Medulla oblongata (tissue), 1 donor: ENCODE data around the gene ALPK3.
A peak's percentile ranks its signal among the peaks of the same experiment; 100 is the strongest.
"Not testable (repeated sequence)": the region's sequence is repeated elsewhere in the genome, so short reads cannot be mapped to it uniquely, and the experiment has no call there.

Experiments used
- DNase-seq: peaks from one replicate; pipeline ENCODE4 v3.0.0-alpha.2; 2015; ENCODE audit errors: extremely low spot score

ALPK3 gene

DNA sequence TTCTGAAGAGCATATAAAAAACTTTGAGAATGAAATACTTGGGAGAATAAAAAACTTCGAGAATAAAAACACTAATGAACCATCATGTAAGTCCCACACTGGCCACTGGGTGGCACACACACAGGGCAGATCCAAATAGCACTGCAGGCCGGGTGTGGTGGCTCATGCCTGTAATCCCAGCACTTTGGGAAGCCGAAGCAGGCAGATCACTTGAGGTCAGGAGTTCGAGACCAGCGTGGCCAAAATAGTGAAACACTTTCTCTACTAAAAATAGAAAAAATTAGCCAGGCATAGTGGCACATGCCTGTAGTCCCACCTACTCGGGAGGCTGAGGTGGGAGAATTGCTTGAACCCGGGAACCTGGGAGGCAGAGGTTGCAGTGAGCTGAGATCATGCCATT, 28.5 kb downstream of the ALPK3 start:
- DNase-seq, result not testable (repeated sequence)

DNA sequence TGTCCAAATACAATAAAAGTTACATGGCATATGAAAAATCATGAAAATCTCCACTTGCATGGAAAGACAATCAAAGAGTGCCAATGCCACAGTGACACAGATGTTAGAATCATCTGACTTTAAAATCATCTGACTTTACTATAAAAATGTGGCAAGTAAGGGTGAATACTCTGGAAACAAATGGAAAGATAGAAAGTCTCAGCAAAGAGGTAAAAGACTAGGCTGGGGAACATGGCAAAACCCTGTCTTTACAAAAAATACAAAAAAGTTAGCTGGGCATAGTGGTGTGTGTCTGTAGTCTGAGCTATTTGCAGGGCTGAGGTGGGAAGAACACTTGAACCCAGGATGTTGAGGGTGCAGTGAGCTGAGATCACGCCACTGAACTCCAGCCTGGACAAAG, 29.1 kb downstream of the ALPK3 start:
- DNase-seq, result no peak

DNA sequence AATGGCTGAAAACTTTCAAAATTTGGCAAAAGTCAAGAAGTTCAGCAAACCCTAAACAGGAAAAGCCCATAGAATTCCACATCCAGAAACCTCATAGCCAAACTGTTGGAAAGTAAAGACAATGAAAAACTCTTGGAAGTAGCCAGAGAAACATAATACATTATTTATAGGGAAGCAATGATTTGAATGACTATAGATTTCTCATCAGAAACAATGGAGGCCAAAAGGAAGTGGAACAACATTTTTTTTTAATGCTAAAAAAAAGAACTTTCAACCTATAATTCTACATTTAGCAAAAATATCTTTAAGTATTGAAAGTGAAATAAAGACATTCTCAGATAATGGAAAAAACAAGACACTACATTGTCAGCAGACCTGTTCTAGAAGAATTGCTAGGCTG, 30.2 kb downstream of the ALPK3 start:
- DNase-seq, result no peak

DNA sequence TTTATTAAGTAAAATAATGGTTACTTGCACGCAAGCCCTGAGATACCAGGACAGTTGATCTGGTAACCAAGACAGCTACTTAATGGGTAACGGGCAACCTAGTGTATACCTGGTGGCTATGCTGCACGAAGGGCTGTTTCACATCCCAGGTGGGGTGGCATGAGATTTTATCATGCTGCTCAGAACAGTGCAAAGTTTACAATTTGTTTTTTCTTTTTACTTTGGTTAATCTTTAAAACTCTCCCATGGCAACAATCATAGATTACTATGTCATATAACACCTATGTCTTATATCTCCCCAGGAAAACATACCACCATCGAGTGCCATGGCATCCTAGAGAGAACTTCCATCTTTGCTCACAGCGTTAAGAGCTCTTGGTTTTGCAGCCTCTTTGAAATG, 35.1 kb downstream of the ALPK3 start:
- no peak for DNase-seq

DNA sequence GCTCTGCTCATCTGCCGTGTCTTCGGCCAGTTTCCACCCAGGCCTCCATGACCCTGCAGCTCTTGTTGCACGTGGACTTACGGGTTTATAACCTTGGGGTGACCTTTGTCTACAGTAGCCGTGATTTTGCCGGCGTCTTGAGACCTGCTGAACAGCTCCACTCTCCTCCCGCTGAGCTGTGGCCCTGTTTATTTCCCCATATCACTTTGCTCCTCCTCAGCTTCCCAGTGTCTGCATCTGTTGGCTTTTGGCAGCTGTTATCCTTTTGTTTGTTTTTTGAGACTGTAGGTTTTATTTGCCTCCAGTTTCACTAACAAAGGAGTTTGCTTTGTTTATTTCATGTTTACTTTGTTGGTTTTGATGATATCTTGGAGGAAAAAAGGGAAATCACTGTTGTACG, 38.0 kb downstream of the ALPK3 start:
- no peak for DNase-seq

DNA sequence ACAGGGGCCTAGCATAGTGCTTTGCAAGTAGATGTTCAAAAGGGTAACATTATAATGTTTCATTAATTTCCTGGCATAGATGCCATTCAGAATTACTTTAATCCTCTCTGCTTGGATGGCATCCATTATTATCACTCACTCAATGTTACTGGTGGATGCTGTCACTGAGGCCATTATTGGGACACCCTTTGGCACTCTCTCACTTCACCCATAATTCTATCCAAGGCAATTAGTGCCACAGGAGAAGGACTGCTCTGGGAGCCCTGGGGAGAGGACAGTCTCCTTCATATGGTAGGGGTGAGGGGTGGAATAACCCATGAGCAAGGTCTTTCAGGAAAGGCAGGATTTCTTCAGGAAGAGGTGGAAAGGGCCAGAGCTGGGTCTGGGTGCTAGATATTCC, 38.6 kb downstream of the ALPK3 start:
- DNase-seq, result no peak

DNA sequence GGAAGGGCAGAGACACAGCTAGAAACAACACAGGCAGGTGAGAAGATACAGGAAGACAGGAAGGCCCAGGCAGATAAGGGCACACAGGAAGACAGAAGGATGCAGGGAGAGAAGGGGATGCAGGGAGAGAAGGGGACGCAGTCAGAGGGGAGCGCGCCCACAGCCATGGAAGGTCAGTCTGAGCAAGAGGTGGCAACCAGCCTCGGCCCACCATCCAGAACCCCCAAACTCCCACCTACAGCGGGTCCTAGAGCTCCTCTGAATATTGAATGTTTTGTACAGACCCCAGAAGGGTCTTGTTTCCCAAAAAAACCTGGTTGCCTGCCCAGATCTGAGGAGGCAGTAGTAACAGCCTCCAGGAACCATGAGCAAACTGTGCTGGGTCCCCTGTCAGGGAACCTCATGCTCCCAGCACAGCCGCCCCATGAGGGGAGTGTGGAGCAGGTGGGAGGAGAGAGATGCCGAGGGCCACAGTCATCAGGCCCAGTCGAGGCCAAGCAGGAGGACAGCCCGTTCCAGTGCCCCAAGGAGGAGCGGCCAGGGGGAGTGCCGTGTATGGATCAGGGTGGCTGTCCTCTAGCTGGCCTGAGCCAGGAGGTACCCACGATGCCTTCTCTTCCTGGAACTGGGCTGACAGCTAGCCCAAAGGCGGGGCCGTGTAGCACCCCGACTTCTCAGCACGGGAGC, 39.7 kb downstream of the ALPK3 start:
- DNase-seq, result no peak

DNA sequence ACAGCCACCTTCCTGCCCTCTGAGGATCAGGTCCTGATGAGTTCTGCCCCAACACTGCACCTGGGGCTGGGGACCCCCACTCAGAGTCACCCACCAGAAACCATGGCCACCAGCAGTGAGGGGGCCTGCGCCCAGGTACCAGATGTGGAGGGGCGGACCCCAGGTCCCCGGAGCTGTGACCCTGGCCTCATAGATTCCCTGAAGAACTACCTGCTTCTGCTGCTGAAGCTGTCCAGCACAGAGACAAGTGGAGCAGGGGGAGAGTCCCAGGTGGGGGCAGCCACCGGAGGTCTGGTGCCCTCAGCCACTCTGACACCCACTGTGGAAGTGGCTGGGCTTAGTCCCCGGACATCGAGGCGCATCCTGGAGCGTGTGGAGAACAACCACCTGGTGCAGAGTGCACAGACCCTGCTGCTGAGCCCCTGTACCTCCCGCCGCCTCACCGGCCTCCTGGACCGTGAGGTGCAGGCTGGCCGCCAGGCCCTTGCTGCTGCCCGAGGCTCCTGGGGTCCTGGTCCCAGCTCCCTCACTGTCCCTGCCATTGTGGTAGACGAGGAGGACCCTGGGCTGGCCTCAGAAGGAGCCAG, 40.4 kb downstream of the ALPK3 start:
- DNase-seq, result no peak

DNA sequence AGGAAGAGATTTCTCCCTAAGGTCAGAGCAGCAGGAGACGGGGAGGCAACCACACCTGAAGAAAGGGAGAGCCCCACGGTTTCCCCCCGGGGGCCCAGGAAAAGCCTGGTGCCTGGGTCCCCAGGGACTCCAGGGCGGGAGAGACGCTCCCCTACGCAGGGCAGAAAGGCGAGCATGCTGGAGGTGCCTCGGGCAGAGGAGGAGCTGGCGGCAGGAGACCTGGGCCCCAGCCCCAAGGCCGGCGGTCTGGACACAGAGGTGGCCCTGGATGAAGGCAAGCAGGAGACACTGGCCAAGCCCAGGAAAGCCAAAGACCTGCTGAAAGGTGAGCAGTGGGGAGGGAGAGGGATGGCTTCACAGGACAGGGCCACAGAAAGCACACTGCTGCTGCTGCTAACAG, 41.1 kb downstream of the ALPK3 start:
- DNase-seq, result no peak

DNA sequence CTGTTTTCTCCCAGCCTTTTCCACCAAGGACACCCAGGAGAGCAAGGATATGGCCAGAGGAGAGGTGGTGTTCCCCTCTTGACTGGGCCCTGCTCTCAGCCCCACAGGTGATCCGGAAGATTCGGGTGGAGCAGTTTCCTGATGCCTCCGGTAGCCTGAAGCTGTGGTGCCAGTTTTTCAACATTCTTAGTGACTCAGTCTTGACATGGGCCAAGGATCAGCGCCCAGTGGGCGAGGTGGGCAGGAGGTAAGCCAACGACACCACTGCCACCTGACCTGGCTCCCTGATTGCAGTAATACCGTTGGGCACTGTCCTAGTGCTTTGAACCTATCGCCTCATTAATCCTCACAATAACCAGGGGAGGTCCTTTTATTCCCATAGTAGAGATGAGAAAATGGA, 42.0 kb downstream of the ALPK3 start:
- no peak for DNase-seq

DNA sequence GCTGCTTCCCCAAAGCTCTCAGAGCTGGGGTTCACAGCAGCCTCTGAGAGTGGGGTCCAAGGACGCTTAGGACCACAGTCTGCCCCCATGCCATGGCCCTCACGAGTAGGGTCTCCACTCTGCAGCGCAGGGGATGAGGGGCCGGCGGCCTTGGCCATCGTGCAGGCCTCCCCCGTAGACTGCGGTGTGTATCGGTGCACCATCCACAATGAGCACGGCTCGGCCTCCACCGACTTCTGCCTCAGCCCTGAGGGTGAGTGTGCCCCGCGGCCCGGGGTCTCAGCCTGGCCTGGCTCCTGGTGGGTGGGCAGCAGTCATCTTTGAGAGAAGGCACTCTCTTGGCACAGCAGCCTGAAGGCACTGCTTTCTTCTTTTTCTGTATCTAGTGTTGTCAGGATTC, 42.5 kb downstream of the ALPK3 start:
- DNase-seq, result no peak

DNA sequence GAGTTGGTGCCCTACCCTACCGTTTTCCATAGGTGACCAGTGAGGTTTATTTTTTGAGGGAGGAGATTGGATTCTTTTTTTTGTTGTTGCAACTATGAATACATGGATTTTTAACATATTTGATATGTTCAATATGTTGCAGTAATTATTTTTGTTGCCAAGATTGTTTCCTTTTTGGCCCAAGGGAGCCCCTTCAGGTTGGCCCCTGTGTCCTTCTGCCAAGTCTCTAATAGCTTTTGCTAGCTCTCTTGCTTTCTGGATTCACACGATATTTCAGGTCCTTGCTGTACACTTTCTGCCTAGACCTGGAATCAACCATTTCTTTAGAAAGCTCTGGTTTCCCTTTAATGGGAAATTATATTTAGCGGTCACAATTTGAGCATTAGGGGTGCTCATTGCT, 44.6 kb downstream of the ALPK3 start:
- no peak for DNase-seq

DNA sequence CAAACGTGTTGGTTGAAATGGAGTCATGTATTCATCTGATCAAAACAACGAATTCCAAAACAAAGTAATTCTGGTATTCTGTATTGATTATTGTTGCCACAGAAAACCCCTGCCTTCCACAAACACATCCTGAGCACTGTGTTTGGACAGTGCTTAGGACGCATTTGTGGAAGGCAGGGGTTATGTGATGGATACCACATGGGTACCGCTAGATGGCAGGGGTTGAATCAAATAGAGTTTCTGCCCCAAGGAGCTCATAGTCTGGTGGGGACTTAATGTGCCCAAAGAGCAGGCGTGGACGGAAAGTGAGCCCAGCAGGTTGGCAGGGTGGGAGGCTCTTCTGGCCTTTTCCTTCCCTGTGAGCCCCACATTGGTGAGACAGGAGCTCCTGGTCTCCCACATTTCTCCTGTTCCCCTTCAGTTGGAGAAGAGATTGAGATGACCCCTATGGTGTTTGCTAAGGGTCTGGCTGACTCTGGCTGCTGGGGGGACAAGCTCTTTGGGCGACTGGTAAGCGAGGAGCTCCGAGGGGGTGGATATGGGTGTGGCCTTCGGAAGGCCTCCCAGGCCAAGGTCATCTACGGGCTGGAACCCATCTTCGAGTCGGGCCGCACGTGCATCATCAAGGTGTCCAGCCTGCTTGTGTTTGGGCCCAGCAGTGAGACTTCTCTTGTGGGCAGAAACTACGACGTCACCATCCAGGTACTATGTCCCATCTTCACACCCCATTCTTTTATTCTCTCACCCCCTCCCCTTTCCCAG, 45.2 kb downstream of the ALPK3 start:
- no peak for DNase-seq

DNA sequence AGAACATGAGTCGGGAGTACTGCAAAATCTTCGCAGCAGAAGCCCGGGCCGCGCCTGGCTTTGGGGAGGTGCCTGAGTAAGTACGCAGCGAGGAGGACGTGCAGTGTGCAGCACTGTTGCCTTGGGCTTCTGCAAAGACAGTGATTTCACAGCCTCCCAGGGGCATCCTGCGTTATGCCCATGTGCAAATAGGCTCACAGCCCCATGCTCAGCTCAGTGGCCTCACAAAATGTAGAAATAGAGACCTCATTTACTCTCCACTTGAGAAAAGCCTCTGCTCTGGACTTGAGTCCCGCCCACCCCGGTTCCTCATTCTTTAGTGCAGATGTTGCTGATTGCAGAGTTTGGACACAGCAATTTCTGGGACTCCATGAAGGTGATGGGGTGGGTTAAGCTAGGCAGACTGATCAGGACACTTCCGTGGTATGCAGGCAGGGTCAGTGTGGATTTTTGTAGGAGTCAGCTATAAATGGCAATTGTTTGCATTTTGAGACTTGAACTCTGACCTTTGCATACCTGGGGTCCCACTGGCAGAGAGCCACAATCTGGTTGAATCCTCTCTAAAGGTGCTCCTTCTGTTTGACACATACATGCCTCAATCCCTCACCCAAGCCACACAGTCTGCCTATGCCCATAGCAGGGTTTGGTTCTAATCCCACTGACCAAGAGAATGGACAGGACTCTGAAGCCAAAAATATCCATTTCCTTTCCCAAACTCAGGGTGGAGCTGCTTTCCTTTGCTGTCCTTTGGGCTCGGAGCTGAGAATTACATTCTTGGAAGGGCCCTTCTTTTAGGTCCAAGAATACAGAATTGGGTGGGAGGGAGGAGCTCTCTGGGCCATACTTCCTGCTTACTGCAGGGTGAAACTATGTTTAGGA, 46.6 kb downstream of the ALPK3 start:
- peak; percentile 53 for DNase-seq

DNA sequence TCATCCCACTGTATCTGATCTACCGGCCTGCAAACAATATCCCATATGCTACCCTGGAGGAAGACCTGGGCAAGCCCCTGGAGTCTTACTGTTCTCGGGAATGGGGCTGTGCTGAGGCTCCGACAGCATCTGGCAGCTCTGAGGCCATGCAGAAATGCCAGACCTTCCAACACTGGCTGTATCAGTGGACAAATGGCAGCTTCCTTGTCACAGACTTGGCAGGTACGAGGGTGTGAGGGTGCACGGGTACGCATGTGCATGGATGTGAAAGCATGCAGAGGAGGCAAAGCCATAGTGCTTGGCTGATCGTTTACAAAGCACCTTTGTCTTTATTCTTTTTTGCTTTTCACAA, 47.3 kb downstream of the ALPK3 start:
- DNase-seq, result no peak

DNA sequence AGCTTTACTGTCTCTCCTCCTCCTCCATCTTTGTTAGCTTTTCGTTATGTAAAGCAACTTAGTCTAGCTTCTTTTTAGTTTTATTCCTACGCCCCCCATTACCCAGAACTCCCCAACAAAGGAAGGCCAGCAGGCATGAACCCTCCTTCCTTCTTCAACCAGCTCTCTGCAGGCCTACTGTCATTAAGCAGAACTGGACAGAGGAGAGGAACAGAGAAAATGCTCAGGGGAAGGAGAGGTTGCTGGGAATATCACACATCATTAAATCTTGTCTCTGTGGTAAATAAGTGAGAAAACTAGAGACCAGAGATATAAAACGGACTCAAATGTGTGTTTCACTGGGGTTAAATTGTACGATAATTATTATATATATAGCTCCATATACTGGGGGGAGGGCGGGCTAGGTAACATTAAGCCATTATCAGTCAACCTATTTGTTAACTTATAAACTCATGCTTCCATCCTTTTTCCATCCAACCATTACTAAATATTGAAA, 48.0 kb downstream of the ALPK3 start:
- no peak for DNase-seq

DNA sequence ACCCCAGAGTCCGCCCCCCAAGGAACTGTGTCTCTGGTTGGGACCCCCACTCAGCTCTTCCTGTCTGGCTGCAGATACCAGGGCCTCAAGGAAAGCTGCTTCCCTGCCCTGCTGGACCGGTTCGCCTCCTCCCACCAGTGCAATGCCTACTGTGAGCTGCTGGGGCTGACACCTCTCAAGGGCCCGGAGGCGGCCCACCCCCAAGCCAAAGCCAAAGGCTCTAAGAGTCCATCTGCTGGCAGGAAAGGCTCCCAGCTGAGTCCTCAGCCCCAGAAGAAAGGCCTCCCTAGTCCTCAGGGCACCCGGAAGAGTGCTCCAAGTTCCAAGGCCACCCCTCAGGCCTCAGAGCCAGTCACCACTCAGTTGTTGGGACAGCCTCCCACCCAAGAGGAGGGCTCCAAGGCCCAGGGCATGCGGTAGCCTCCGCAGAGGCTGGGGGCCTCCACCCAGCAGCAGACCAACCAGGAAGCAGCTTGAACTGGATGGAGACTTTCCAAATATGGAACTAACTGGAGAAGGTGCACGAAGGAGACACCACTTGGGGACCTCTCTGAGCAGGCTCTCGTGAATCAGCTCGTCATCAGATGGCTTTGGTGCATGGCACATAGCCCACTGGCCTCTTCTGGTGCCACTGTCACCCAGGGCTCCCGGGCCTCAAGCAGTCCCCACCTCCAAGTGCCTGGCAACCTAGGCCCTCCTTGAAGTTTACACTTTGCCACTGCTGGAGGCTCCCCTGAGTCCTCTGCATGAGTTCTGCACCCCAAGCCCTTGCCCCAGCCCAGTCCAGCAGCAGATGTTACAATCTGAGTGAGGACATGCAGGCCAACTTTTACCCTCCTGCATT, 51.1 kb downstream of the ALPK3 start:
- DNase-seq, result no peak

DNA sequence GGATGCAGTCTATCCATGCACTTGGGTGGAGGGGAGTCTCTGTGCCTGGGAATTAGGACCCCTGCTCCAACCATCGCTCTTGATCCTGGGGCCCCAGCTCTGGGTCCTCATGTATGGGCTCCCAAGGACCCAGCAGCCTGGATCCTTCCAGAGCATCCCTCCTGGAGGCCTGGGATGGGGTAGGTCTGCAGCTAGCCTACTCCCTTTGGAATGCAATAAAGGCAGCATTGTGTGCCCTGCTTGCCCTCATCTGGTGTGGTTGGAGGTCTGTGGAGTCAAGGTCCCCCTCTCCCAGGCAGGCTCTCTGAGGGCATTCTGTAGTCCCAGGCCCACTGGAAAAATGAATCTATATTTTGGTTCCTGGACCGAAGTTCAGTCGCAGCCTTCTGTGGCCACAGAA, 52.4 kb downstream of the ALPK3 start:
- no peak for DNase-seq

DNA sequence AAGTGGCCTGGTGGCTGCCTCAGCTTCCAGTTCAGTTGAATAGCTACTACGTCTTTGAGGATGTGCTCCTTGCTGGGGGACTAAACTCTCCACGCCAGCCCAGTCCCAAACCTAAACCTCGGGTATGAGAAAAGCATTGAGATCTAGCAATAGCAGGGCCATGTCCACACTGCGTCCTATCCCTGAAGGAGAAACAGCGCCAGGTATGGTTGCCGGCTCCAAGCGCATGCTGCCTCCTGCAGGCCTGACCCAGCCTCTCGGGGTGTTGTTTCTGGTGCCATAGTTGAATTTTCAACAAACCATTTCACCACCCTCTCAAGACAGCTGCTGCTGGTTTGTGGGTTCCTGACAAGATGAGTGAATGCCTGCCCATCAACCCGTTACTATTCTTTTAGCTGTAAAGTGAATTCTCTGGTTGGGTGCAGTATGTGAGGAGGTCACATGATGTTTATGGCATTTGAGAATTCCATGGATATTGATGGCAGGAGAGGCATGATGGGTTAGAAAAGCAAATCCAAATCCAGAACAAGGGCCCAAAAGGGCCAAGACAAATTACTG, 54.4 kb downstream of the ALPK3 start:
- no peak for DNase-seq

DNA sequence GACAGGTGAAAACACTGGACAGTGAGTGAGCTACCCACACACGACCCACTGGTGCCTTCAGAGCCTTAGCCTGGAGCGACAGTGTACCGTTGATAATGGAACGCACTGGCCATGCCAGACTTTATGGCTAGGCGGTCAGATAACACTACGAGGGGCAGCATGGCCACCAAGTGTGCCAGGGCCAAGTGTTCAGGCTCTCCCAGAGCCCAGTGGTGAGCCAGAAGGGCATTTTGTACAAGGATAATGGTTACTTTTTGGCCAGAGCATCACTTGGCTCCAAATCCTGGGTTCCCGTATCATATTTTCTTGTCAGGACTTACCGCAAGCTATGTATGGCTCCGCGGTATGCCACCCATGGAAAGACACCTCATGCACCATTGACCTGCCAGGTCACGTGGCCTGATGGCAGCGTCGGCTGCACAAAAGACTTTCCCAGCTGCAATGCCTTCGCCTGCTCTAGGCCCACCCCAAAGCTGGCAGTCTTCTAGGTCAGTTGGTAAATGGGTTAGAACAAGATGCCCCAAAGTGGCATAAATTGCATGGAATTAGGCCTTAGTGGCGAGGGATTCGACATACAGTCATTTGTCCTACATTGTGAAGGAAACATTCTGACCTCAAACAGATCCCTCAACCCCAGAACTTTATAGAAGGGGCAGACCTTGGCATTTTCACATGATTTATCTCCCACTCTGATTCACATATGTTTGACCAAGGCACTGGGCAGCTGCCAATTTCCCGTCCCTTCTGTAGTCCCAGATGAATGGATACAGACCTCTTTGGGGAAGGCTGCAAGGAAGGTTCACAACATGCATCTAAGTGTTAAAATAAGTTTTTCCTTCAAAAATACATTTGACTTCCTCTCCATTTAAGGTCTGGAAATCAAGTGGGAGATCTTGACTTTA, 55.1 kb downstream of the ALPK3 start:
- DNase-seq, result no peak
